SIG-M5 treated with dmso at 0.1 percent for 504 hours (cell line): Measurements from ENCODE around the gene MALAT1.
A peak's percentile ranks its signal among the peaks of the same experiment; 100 is the strongest.

Source experiments
- DNase-seq: peaks from one replicate; lab custom pipeline; 2025; ENCODE audit not compliant: unreplicated experiment; lab: John Stamatoyannopoulos, UW

Gene MALAT1

GRCh38 chr11:65537620-65538231, 38.9 kb downstream of the MALAT1 start:
- no peak for DNase-seq

GRCh38 chr11:65538232-65538914, 39.5 kb downstream of the MALAT1 start:
- DNase-seq = no peak

GRCh38 chr11:65538915-65539743, 40.3 kb downstream of the MALAT1 start:
- no peak for DNase-seq

- no peak for DNase-seq
Observed at GRCh38 chr11:65539744-65540289, 41.0 kb downstream of the MALAT1 start.

- peak; percentile 85 for DNase-seq
Observed at GRCh38 chr11:65540290-65541092, 41.6 kb downstream of the MALAT1 start.

- peak; percentile 24 for DNase-seq
Observed at GRCh38 chr11:65541093-65541982, 42.5 kb downstream of the MALAT1 start.

GRCh38 chr11:65542738-65543390, 44.0 kb downstream of the MALAT1 start:
- DNase-seq = no peak

GRCh38 chr11:65545853-65546216, 47.0 kb downstream of the MALAT1 start:
- no peak for DNase-seq

GRCh38 chr11:65546217-65546958, 47.5 kb downstream of the MALAT1 start:
- DNase-seq = peak; percentile 78

- no peak for DNase-seq
Observed at GRCh38 chr11:65547446-65548125, 48.7 kb downstream of the MALAT1 start.

GRCh38 chr11:65548395-65548794, 49.5 kb downstream of the MALAT1 start:
- no peak for DNase-seq

GRCh38 chr11:65549096-65549495, 50.3 kb downstream of the MALAT1 start:
- DNase-seq = no peak

- peak; percentile 60 for DNase-seq
Observed at GRCh38 chr11:65551572-65552387, 52.9 kb downstream of the MALAT1 start.

GRCh38 chr11:65552388-65552951, 53.6 kb downstream of the MALAT1 start:
- no peak for DNase-seq

- peak; percentile 26 for DNase-seq
Observed at GRCh38 chr11:65553301-65554001, 54.6 kb downstream of the MALAT1 start.

- DNase-seq = no peak
Observed at GRCh38 chr11:65554057-65554818, 55.4 kb downstream of the MALAT1 start.
